Measurements from ENCODE around the gene PTGER4. TPM values are rescaled to one million over a fixed set of nuclear protein-coding genes. Genes with fewer than 3 reads are reported as not detected.

Gene PTGER4
- total RNA-seq, 3 donors from 2014 or later (not counting 1 experiment from before 2014, with no cell fraction given): 112 to 126 (median 117) TPM

DNA sequence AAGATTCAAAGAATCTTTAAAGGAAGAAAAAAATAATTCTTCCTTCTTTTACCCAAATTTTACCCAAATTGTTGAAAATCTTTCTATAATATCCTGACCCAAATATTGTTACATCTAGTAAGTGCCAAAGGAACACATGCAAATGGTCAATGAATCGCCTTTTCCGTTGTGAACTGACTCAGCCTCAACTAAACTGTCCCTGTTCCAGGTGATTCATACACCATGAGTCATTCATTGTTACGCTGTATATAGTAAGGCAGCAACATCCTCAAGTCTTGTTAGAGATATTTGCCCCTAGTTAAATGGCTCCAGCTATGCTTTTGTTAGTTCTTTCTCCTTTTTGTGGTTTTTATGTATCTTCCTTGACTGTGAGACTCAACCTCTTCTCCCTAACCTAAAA is 9.7 kb downstream of the PTGER4 start:
- Mint-ChIP-seq H3K4me3 (peak overlapping the region; percentile 21), H3K27me3 (ENCODE audit: low read depth in 2 of 2) (no peaks in the 10 kb centered on the region), H3K36me3 (peaks cover 19% of the 10 kb centered on the region), H3K4me1 (peaks cover 75 to 81% of the 10 kb centered on the region in 2 donors), H3K27ac (peak overlapping the region; percentile 91 to 95), H3K9me3 (no peaks in the 10 kb centered on the region)
- Histone ChIP-seq H3K36me3 (ENCODE audit: control insufficient read depth, insufficient read depth, low read length) (peaks cover 73% of the 10 kb centered on the region), H3K4me3 (ENCODE audit: low read length) (no peak overlapping the region), H3K9me3 (ENCODE audit: control insufficient read depth, insufficient read depth, low read length) (no peaks in the 10 kb centered on the region), H3K4me1 (ENCODE audit: control insufficient read depth, insufficient read depth, low read length) (peaks cover 37% of the 10 kb centered on the region), H3K27me3 (ENCODE audit: control insufficient read depth, insufficient read depth, low read length) (no peaks in the 10 kb centered on the region), H3K27ac (ENCODE audit: low read length) (peak overlapping the region; percentile 13)
- DNase-seq (peak in 1 of 2 donors; percentile 58), ATAC-seq (peak; percentile 46 to 70 (median 70))
- intact Hi-C loops (cut with micrococcal nuclease): loop anchor here (2.0 to 10.0 kb wide), 4 partner anchors 65 to 352 kb away; partner anchors contain the start of genes RPL37 and TTC33
- TF ChIP-seq, protein P1, sequence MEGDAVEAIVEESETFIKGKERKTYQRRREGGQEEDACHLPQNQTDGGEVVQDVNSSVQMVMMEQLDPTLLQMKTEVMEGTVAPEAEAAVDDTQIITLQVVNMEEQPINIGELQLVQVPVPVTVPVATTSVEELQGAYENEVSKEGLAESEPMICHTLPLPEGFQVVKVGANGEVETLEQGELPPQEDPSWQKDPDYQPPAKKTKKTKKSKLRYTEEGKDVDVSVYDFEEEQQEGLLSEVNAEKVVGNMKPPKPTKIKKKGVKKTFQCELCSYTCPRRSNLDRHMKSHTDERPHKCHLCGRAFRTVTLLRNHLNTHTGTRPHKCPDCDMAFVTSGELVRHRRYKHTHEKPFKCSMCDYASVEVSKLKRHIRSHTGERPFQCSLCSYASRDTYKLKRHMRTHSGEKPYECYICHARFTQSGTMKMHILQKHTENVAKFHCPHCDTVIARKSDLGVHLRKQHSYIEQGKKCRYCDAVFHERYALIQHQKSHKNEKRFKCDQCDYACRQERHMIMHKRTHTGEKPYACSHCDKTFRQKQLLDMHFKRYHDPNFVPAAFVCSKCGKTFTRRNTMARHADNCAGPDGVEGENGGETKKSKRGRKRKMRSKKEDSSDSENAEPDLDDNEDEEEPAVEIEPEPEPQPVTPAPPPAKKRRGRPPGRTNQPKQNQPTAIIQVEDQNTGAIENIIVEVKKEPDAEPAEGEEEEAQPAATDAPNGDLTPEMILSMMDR (IDR thresholded peaks at IDR 0.05): no peak
- 18% methylated on average over 3 of the region's 3 CpGs for WGBS (ENCODE audit: insufficient coverage)

DNA sequence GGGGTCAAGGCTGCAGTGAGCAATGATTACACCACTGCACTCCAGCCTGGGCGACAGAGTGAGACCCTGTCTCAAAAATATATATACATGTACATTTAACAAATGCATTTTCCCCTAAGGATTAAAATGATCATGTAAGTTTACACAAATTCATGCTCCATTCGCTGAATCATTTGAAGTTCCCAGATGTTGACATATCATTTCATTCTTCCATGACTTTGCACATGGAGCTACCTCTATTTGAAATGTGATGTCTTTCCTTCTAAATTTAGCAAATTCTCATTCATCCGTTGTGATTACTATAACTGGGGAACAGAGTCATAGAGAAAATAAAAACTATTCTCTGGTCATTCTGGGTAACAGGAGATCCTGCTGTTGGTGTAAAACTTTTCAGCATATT is 10.6 kb downstream of the PTGER4 start:
- peaks cover 77% of the 10 kb centered on the region for H3K36me3 ChIP-seq (ENCODE audit: control insufficient read depth, insufficient read depth, low read length)
- no peaks in the 10 kb centered on the region for H3K27me3 ChIP-seq (ENCODE audit: control insufficient read depth, insufficient read depth, low read length)
- 83% methylated on average over 2 of the region's 3 CpGs for WGBS (ENCODE audit: insufficient coverage)
- Mint-ChIP-seq H3K27me3 (ENCODE audit: low read depth in 2 of 2) (no peaks in the 10 kb centered on the region), H3K4me1 (peaks cover 74 to 79% of the 10 kb centered on the region in 2 donors), H3K27ac (peak overlapping the region; percentile 91 to 95), H3K4me3 (peak overlapping the region; percentile 55), H3K36me3 (peaks cover 24% of the 10 kb centered on the region), H3K9me3 (no peaks in the 10 kb centered on the region)
- H3K9me3 ChIP-seq (ENCODE audit: control insufficient read depth, insufficient read depth, low read length): no peaks in the 10 kb centered on the region
- no peak overlapping the region for H3K4me3 ChIP-seq (ENCODE audit: low read length)
- ATAC-seq (no peak), DNase-seq (no peak)
- intact Hi-C loops (cut with micrococcal nuclease): no loop called here
- peaks cover 37% of the 10 kb centered on the region for H3K4me1 ChIP-seq (ENCODE audit: control insufficient read depth, insufficient read depth, low read length)
- no peak overlapping the region for H3K27ac ChIP-seq (ENCODE audit: low read length)
- TF ChIP-seq, protein P1 (IDR thresholded peaks at IDR 0.05): no peak

DNA sequence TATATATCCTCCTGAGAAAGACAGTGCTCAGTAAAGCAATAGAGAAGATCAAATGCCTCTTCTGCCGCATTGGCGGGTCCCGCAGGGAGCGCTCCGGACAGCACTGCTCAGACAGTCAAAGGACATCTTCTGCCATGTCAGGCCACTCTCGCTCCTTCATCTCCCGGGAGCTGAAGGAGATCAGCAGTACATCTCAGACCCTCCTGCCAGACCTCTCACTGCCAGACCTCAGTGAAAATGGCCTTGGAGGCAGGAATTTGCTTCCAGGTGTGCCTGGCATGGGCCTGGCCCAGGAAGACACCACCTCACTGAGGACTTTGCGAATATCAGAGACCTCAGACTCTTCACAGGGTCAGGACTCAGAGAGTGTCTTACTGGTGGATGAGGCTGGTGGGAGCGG is 12.2 kb downstream of the PTGER4 start:
- H3K27ac ChIP-seq (ENCODE audit: low read length): no peak overlapping the region
- H3K27ac Mint-ChIP-seq: peak overlapping the region; percentile 91 to 95
- no peaks in the 10 kb centered on the region for H3K27me3 ChIP-seq (ENCODE audit: control insufficient read depth, insufficient read depth, low read length)
- H3K4me3 Mint-ChIP-seq: no peak overlapping the region
- TF ChIP-seq, protein P1 (IDR thresholded peaks at IDR 0.05): no peak
- no peaks in the 10 kb centered on the region for H3K9me3 ChIP-seq (ENCODE audit: control insufficient read depth, insufficient read depth, low read length)
- H3K27me3 Mint-ChIP-seq (ENCODE audit: low read depth in 2 of 2): no peaks in the 10 kb centered on the region
- H3K36me3 Mint-ChIP-seq: peaks cover 34% of the 10 kb centered on the region
- no peak overlapping the region for H3K4me3 ChIP-seq (ENCODE audit: low read length)
- ATAC-seq (no peak), DNase-seq (no peak)
- H3K4me1 ChIP-seq (ENCODE audit: control insufficient read depth, insufficient read depth, low read length): peaks cover 31% of the 10 kb centered on the region
- intact Hi-C loops (cut with micrococcal nuclease): no loop called here
- peaks cover 0 to 3% of the 10 kb centered on the region in 2 donors for H3K9me3 Mint-ChIP-seq
- H3K4me1 Mint-ChIP-seq: peaks cover 70 to 72% of the 10 kb centered on the region in 2 donors
- H3K36me3 ChIP-seq (ENCODE audit: control insufficient read depth, insufficient read depth, low read length): peaks cover 73% of the 10 kb centered on the region
- 97% methylated on average over 9 of the region's 9 CpGs for WGBS (ENCODE audit: insufficient coverage)

DNA sequence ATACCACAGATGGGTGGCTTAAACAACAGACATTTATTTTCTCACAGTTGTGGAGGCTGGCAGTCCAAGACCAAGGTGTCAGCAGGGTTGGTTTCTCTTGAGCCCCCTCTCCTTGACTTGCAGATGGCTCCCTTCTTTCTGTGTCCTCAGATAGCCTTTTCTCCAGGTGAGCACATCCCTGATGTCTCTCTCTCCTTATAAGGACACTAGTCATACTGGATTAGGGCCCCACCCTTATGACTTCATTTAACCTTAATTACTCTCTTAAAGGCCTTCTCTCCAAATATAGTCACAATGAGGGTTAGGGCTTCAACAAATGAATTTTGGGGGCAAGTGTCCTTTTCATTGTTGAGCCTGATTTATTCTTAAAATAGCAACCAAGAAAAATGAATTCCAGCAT is 14.7 kb downstream of the PTGER4 start:
- H3K36me3 Mint-ChIP-seq: peaks cover 33% of the 10 kb centered on the region
- Histone ChIP-seq H3K9me3 (ENCODE audit: control insufficient read depth, insufficient read depth, low read length) (no peaks in the 10 kb centered on the region), H3K36me3 (ENCODE audit: control insufficient read depth, insufficient read depth, low read length) (peaks cover 67% of the 10 kb centered on the region), H3K27me3 (ENCODE audit: control insufficient read depth, insufficient read depth, low read length) (no peaks in the 10 kb centered on the region), H3K4me1 (ENCODE audit: control insufficient read depth, insufficient read depth, low read length) (peaks cover 21% of the 10 kb centered on the region), H3K4me3 (ENCODE audit: low read length) (no peak overlapping the region), H3K27ac (ENCODE audit: low read length) (no peak overlapping the region)
- H3K27me3 Mint-ChIP-seq (ENCODE audit: low read depth in 2 of 2): no peaks in the 10 kb centered on the region
- no peak overlapping the region for H3K4me3 Mint-ChIP-seq
- H3K27ac Mint-ChIP-seq: peak overlapping the region; percentile 69 to 83
- intact Hi-C loops (cut with micrococcal nuclease): no loop called here
- DNase-seq (no peak), ATAC-seq (no peak)
- H3K9me3 Mint-ChIP-seq: peaks cover 0 to 3% of the 10 kb centered on the region in 2 donors
- H3K4me1 Mint-ChIP-seq: peaks cover 47 to 48% of the 10 kb centered on the region in 2 donors
- TF ChIP-seq, protein P1 (IDR thresholded peaks at IDR 0.05): no peak

Measured in natural killer cell (primary cell).